OCI-LY3 (cell line): ENCODE measurements around the gene PRR12.
"Not testable (repeated sequence)": the region's sequence is repeated elsewhere in the genome, so short reads cannot be mapped to it uniquely, and the experiment has no call there.

Source experiments
- H2AFZ ChIP-seq: fragments of 200-600, 300-600 bp; shearing (Covaris generic); 2 replicates; pipeline ENCODE4 v1.6.0; 2014; ENCODE audit warnings: antibody characterized with exemption, low read depth, low read length
- H3K27ac ChIP-seq: fragments of 200-600, 300-600 bp; sonication (generic); 2 replicates; pipeline ENCODE4 v1.5.1; 2014; ENCODE audit warnings: mild to moderate bottlenecking, low read length, moderate library complexity, mixed read lengths
- H3K27me3 ChIP-seq: fragments of 200-600, 300-600 bp; sonication (generic); 2 replicates; pipeline ENCODE4 v1.6.1; 2014; ENCODE audit warnings: low read depth, low read length, mixed read lengths
- H3K36me3 ChIP-seq: fragments of 200-600, 300-600 bp; sonication (generic); replicated peaks from 2 replicates; pipeline ENCODE3; 2014; ENCODE audit warnings: low read depth, low read length, mixed read lengths
- H3K4me1 ChIP-seq: fragments of 300-600, 200-600 bp; sonication (generic); 2 replicates; pipeline ENCODE4 v1.6.1; 2014; ENCODE audit warnings: low read length, mixed read lengths
- H3K4me2 ChIP-seq: fragments of 200-600, 300-600 bp; sonication (generic); 2 replicates; pipeline ENCODE4 v1.6.1; 2014; ENCODE audit warnings: low read length, mixed read lengths
- H3K4me3 ChIP-seq: fragments of 300-600, 200-600 bp; sonication (generic); 2 replicates; pipeline ENCODE4 v1.5.1; 2014; ENCODE audit warnings: antibody characterized with exemption, mild to moderate bottlenecking, low read length, moderate library complexity
- H3K79me2 ChIP-seq: fragments of 300-600, 200-600 bp; shearing (Covaris generic); 2 replicates; pipeline ENCODE4 v1.6.1; 2014; ENCODE audit warnings: mild to moderate bottlenecking, low read length, mixed read lengths
- H3K9ac ChIP-seq: fragments of 300-600, 200-600 bp; shearing (Covaris generic); 2 replicates; pipeline ENCODE4 v1.6.0; 2014; ENCODE audit warnings: mild to moderate bottlenecking, low read length, moderate library complexity
- H3K9me3 ChIP-seq: fragments of 200-600, 300-600 bp; shearing (Covaris generic); 2 replicates; pipeline ENCODE4 v1.6.1; 2014; ENCODE audit warnings: low read length, mixed read lengths; ENCODE audit not compliant: insufficient read depth
- H4K20me1 ChIP-seq: fragments of 200-600, 300-600 bp; sonication (generic); 2 replicates; pipeline ENCODE4 v1.6.1; 2016; ENCODE audit warnings: low read length, mixed read lengths; ENCODE audit not compliant: insufficient read depth
- CTCF ChIP-seq: fragments of 200-600, 300-600 bp; sonication (generic); IDR thresholded peaks from 2 replicates; pipeline ENCODE4 v1.5.1; 2014; ENCODE audit warnings: antibody characterized with exemption, low read length, low read depth
- EZH2phosphoT487 ChIP-seq: fragments of 200-600 bp; shearing (Covaris generic); IDR thresholded peaks from 2 replicates; pipeline ENCODE4 v1.6.1; 2018; ENCODE audit warnings: antibody characterized with exemption, mixed run types, low read depth

The PRR12 gene

DNA sequence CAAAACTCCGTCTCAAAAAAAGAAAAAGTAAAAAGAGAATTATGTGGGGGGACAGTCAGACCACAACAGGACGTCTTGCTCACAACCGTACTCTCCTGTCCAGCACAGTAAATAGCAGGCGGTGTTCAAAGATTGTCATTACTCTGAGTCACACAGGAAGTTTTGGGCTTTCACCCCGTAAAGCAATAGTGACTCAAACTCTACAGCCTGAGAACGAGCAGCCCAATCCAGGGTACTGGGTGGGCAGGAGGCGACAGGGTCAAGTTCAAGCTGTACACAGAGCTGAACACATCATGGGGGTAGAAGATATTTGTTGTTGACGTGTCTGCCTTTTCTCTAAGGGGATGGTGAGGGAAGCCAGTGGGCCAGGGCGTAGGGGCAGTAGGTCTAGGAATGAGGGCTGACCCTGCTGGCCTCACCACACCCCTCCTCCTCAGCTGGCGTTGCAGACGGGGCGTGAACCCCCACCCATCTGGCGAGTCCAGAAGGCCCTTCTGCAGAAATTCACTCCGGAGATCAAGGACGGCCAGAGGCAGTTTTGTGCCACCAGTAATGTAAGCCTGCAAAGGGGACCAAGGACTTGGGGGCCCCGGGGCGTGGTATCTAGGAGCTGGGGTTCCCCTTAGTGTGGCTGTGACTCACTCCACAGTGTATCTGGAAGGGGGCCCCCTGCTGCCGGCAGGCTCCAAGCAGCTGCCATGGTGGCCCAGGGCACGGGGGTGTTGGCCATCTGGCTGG is 23.3 kb downstream of the PRR12 start:
- no peak overlapping the region for H3K4me3 ChIP-seq
- no peaks in the 10 kb centered on the region for H3K4me1 ChIP-seq
- no peaks in the 10 kb centered on the region for H3K9me3 ChIP-seq
- no peak overlapping the region for H3K4me2 ChIP-seq
- H3K27ac ChIP-seq, result no peak overlapping the region
- no peaks in the 10 kb centered on the region for H3K27me3 ChIP-seq
- no peak overlapping the region for H2AFZ ChIP-seq
- H3K9ac ChIP-seq, result no peak overlapping the region
- peaks cover 38% of the 10 kb centered on the region for H3K79me2 ChIP-seq
- TF ChIP-seq EZH2phosphoT487 (no peak), CTCF (no peak)
- peaks cover 49% of the 10 kb centered on the region for H3K36me3 ChIP-seq
- peaks cover 7% of the 10 kb centered on the region; the same call in 1 of the 2 replicates for H4K20me1 ChIP-seq

- Histone ChIP-seq H3K36me3 (peaks cover 48% of the 10 kb centered on the region), H3K4me3 (no peak overlapping the region), H4K20me1 (peaks cover 7% of the 10 kb centered on the region; the same call in 1 of the 2 replicates), H3K27me3 (no peaks in the 10 kb centered on the region), H3K27ac (no peak overlapping the region), H3K4me1 (no peaks in the 10 kb centered on the region), H3K9ac (no peak overlapping the region), H3K4me2 (no peak overlapping the region), H3K9me3 (no peaks in the 10 kb centered on the region), H3K79me2 (peaks cover 25% of the 10 kb centered on the region), H2AFZ (no peak overlapping the region)
- TF ChIP-seq EZH2phosphoT487 (no peak), CTCF (no peak)
Observed at GRCh38 chr19:49615861-49616260, 24.9 kb downstream of the PRR12 start.

GRCh38 chr19:49616532-49616931 is 25.6 kb downstream of the PRR12 start:
- Histone ChIP-seq H3K4me3 (no peak overlapping the region), H3K9me3 (no peaks in the 10 kb centered on the region), H3K27me3 (no peaks in the 10 kb centered on the region), H3K36me3 (peaks cover 50% of the 10 kb centered on the region), H3K79me2 (peaks cover 19% of the 10 kb centered on the region), H2AFZ (no peak overlapping the region), H3K4me1 (no peaks in the 10 kb centered on the region), H3K27ac (no peak overlapping the region), H3K4me2 (no peak overlapping the region), H3K9ac (no peak overlapping the region), H4K20me1 (peaks cover 7% of the 10 kb centered on the region; the same call in 1 of the 2 replicates)
- TF ChIP-seq EZH2phosphoT487 (no peak), CTCF (no peak)

DNA sequence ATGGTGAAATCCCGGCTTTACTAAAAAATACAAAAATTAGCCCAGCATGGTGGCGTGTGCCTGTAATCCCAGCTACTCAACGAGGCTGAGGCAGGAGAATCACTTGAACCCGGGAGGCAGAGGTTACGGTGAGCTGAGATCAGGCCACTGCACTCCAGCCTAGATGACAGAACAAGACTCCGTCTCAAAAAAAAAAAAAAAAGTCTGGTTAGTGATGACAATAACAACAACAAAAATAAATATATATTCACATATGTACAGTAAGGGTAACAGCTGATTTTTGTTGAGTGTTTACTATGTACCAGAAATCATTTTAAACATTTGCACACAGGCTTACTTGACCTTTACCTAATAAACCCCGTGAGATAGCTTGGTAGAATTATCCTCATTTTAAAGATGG is 26.0 kb downstream of the PRR12 start:
- Histone ChIP-seq H4K20me1 (peaks cover 7% of the 10 kb centered on the region; the same call in 1 of the 2 replicates), H3K4me3 (no peak overlapping the region), H3K4me1 (no peaks in the 10 kb centered on the region), H3K4me2 (no peak overlapping the region), H3K36me3 (peaks cover 54% of the 10 kb centered on the region), H3K9ac (no peak overlapping the region), H3K27ac (no peak overlapping the region), H3K27me3 (no peaks in the 10 kb centered on the region), H3K79me2 (peaks cover 19% of the 10 kb centered on the region), H2AFZ (no peak overlapping the region), H3K9me3 (no peaks in the 10 kb centered on the region)
- TF ChIP-seq CTCF (no peak), EZH2phosphoT487 (no peak)

GRCh38 chr19:49617860-49618259 is 26.9 kb downstream of the PRR12 start:
- not testable (repeated sequence) for H2AFZ ChIP-seq, H3K4me3 ChIP-seq, H3K4me1 ChIP-seq, H3K4me2 ChIP-seq, H3K27me3 ChIP-seq, H3K27ac ChIP-seq, H3K9ac ChIP-seq, H3K9me3 ChIP-seq, H4K20me1 ChIP-seq
- H3K79me2 ChIP-seq, result peaks cover 10% of the 10 kb centered on the region; the same call in 1 of the 2 replicates
- peaks cover 56% of the 10 kb centered on the region for H3K36me3 ChIP-seq
